GM12864 (cell line): ENCODE results near the gene COL7A1.
A peak's percentile ranks its signal among the peaks of the same experiment; 100 is the strongest.

ENCODE experiments used
- DNase-seq: peaks from one replicate; pipeline ENCODE4 v3.0.0-alpha.2; 2011; ENCODE audit warnings: low read depth
- H3K4me3 ChIP-seq: 2 replicates; pipeline ENCODE4 v1.5.1; 2011; ENCODE audit warnings: mild to moderate bottlenecking, low read depth, low read length, control low read depth
- TF ChIP-seq, protein P1 (sequence below): IDR thresholded peaks from 2 replicates; pipeline ENCODE4 v1.5.1; 2011; ENCODE audit warnings: low read depth, mild to moderate bottlenecking, moderate library complexity, low read length, control low read depth, inconsistent platforms; ENCODE audit errors: missing control alignments

COL7A1 gene

DNA sequence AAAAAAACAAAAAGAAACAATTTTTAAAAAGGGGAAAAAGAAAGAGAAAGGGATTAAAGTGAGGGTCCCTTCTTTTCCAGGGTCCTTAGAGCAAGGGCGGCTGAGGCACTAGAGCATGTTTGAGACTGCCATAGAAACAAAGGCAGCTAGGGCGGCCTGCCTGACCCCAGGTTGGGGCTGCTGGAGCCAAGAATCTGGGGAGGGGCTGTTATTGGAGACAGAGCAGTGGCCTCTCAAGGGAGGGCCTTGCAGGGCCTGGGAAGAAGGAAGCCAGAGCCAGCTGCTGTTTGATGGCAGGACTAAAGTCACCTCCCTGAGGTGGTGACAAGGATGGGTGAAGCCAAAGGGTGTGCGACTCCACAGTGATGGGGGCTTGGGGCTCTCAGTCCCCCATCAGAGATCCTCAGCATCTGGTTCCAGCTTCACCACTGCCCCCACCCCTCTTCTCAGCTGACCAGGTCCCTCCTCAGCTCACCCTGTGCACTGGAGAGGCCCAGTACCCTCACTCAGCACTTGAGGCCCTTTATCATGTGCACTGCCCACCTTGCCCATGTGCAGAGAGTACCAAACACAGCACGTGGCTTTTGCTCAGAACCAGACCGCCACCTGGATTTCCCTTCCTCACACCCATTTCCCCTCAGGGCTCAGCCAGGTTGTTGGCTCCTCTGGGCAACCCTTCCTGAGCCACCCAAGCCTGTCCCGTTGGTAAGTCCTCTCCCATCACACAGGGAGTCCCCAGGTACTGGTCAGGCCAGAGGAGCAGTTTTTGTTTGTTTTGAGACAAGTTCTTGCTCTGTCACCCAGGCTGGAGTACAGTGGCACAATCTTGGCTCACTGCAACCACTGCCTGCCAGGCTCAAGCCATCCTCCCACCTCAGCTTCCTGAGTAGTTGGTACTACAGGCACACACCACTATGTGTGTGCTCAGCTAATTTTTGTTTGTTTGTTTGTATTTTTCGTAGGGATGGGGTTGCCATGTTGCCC, 24.7 kb upstream of the COL7A1 start:
- TF ChIP-seq, protein P1, sequence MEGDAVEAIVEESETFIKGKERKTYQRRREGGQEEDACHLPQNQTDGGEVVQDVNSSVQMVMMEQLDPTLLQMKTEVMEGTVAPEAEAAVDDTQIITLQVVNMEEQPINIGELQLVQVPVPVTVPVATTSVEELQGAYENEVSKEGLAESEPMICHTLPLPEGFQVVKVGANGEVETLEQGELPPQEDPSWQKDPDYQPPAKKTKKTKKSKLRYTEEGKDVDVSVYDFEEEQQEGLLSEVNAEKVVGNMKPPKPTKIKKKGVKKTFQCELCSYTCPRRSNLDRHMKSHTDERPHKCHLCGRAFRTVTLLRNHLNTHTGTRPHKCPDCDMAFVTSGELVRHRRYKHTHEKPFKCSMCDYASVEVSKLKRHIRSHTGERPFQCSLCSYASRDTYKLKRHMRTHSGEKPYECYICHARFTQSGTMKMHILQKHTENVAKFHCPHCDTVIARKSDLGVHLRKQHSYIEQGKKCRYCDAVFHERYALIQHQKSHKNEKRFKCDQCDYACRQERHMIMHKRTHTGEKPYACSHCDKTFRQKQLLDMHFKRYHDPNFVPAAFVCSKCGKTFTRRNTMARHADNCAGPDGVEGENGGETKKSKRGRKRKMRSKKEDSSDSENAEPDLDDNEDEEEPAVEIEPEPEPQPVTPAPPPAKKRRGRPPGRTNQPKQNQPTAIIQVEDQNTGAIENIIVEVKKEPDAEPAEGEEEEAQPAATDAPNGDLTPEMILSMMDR = no peak
- no peak overlapping the region for H3K4me3 ChIP-seq
- DNase-seq = no peak

DNA sequence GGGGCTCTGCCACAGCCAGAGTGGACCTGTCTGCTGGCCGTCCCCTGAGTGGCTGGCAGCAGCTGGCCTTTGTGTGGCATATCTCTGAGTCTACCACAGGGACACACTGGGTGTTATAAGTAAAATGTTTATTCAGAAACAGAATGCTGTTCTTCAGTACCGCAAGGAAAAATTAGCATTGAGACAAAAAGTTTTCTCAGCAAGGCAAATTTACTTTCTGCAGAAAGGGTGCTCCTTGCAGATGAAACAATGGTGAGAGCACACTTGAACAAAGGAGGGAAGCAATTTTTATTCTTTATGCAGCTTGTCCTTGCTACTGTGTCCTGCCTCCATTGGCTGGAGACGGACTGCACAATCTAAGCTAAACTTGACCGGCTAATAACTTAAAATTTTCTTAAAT, 22.4 kb upstream of the COL7A1 start:
- no peak for DNase-seq
- TF ChIP-seq, protein P1 = no peak
- H3K4me3 ChIP-seq = no peak overlapping the region

DNA sequence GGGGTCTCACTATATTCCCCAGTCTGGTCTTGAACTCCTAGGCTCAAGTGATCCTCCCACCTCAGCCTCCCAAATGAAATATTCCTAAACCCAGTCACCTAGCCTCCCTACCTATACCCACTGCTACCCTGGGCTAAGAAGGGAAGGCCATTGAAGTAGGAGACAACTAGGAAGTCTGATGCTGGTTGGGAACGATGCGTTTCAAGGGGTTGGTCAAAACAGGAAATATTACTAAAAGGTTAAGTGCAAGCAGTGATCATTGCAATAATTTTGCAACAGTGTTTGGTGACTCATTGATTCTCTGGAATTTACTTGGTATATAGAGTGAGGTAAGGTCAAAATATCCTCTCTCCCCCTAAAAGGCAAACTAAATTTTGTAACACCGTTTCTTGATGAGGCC, 18.9 kb upstream of the COL7A1 start:
- TF ChIP-seq, protein P1 = no peak
- no peak overlapping the region for H3K4me3 ChIP-seq
- no peak for DNase-seq

DNA sequence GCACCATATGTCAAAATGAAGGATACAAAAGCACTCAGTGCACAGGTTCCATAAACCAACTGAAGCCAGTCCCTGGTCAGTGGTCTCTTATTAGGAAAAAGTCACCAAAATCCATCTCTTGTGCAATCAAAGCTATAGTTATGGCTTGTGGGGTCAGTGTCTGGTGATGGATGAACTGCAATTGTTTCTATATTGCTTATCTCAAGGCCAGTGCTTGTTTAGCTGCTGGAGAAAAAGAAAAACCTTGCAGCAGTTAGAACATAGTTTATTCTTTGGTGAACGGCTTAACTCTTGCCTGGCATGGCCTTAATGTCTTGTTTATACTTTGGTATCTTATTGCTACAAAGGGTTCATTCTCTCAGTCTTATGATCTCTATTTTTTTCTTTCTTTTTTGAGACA, 17.2 kb upstream of the COL7A1 start:
- no peak for DNase-seq
- H3K4me3 ChIP-seq = no peak overlapping the region
- TF ChIP-seq, protein P1 = no peak

DNA sequence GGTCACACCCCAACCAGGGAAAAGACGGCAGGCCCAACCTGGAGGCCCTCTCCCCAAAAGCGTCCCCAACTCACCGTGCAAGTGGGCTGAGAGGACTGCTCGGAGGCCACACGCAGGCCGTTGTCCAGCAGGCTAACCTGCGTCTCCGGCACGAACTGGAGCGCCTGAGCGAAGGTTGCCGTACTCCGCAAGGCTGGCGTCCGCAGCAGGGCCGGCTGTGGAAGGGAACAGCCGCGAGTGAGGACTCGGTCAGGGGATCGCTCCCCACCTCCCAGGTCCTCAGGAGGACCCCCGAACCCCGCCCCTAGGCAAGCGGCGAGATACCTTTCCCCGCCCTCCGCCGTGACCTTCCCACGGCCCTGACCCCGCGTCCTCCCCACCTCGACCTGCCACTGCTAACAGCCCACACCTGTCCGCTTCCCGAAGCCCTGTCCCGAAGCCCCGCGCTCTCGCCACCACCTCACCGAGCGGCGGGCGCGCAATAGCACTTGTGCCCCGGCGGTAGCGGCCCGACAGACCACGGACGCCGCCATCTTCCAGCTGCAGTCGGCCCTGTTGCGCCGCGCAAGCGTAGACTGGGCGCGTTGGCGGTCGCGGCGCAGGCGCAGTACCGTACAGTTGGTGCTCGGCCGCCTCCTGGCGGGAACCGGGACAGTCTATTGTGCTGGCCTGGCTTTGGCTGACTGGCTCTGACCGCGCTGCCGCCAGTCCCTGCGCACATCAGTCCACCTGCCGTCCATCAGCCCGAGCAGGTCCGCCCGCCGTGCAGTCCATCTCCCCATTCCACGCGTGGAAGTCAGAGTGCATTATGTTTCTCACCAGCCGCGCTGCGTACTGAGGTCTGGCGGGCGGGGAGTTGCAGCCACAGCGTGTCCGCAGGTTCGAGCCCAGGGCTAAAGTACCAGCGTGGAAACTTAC, 14.2 kb upstream of the COL7A1 start, which contains the start of gene UQCRC1:
TSS of gene UQCRC1 (minus strand) at position 559 of the 918 bp plus-strand sequence. CDS start at position 533, 26 bp downstream.
- DNase-seq = peak; percentile 77
- H3K4me3 ChIP-seq = peak within 1 kb of the TSS; percentile 82
- TF ChIP-seq, protein P1 = peak; percentile 79

DNA sequence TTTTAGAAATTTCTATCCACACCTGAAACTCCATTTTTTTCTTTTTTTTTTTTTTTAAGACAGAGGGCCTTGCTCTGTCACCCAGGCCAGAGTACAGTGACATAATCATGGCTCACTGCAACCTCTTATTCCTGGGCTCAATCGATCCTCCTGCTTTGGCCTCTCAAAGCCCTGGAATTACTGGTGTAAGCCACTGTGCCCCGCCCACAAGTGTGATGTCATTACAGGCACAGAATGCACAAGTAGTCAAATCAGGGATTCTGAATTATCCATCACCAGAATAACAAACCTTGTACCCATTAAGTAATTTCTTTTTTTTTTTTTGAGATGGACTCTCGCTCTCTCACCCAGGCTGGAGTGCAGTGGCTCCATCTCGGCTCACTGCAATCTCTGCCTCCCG, 12.4 kb upstream of the COL7A1 start:
- no peak for DNase-seq
- no peak overlapping the region for H3K4me3 ChIP-seq
- TF ChIP-seq, protein P1 = no peak
